ENCODE results near the gene GNG2. TPM values are rescaled to one million over a fixed set of nuclear protein-coding genes. Genes with fewer than 3 reads are reported as not detected.

Gene GNG2
- total and polyA plus RNA-seq, 2 of the 8 experiments (the other 6 are each of a cell fraction or from before 2014, with no cell fraction given) = 8.2 to 17.9 TPM

DNA sequence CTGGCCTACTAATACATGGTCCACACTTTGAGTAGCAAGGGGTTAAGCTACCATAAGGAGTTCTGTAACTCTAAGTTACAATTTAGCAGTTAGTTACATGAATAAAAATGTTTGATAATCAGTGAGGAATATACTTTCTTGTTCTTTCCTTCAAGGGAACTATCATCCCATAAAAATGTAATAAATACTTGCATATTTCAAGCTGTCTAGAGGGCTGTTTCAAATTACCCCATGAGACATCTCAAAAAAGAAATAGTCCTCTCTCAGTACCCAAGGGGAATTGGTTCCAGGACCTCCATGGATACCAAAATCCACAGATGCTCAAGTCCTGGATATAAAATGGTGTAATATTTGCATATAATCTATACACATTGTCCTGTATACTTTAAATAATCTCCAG is 48.7 kb upstream of the GNG2 start (continued):
- no peak for TF ChIP-seq PHF8 (conservative IDR thresholded peaks at IDR 0.05; ENCODE audit: low read depth, low read length)
